GM20000 (cell line): Measurements from ENCODE around the gene FAM186B.

Source experiments
- DNase-seq: peaks from one replicate; pipeline ENCODE4 v3.0.0; 2012; ENCODE audit warnings: low spot score
- TF ChIP-seq, protein P1 (sequence below): IDR thresholded peaks from 2 replicates; pipeline ENCODE4 v1.5.1; 2012; ENCODE audit warnings: mild to moderate bottlenecking, control low read depth; ENCODE audit errors: extremely low read depth, missing control alignments

FAM186B gene

DNA sequence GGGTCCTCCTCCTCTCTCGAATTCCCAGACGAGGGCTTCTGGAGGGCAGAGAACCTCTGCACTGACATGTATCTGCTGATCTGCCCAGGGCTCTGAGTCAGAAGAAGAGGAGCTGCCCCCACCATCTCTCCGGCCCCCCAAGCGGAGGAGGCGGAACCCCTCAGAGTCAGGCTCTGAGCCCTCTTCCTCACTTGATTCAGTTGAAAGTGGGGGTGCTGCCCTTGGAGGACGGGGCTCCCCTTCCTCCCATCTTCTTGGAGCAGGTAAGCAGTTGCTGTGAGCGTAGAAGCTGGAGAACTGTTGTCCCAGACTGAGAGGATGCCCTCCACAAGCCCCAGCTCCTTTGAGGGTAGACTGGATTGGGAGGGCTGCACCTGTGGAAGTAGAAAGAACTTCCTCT lies 37.7 kb upstream of the FAM186B start:
- TF ChIP-seq, protein P1, sequence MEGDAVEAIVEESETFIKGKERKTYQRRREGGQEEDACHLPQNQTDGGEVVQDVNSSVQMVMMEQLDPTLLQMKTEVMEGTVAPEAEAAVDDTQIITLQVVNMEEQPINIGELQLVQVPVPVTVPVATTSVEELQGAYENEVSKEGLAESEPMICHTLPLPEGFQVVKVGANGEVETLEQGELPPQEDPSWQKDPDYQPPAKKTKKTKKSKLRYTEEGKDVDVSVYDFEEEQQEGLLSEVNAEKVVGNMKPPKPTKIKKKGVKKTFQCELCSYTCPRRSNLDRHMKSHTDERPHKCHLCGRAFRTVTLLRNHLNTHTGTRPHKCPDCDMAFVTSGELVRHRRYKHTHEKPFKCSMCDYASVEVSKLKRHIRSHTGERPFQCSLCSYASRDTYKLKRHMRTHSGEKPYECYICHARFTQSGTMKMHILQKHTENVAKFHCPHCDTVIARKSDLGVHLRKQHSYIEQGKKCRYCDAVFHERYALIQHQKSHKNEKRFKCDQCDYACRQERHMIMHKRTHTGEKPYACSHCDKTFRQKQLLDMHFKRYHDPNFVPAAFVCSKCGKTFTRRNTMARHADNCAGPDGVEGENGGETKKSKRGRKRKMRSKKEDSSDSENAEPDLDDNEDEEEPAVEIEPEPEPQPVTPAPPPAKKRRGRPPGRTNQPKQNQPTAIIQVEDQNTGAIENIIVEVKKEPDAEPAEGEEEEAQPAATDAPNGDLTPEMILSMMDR = no peak
- DNase-seq = no peak

GRCh38 chr12:49642370-49642802 lies 36.9 kb upstream of the FAM186B start:
- no peak for DNase-seq
- TF ChIP-seq, protein P1 = no peak

DNA sequence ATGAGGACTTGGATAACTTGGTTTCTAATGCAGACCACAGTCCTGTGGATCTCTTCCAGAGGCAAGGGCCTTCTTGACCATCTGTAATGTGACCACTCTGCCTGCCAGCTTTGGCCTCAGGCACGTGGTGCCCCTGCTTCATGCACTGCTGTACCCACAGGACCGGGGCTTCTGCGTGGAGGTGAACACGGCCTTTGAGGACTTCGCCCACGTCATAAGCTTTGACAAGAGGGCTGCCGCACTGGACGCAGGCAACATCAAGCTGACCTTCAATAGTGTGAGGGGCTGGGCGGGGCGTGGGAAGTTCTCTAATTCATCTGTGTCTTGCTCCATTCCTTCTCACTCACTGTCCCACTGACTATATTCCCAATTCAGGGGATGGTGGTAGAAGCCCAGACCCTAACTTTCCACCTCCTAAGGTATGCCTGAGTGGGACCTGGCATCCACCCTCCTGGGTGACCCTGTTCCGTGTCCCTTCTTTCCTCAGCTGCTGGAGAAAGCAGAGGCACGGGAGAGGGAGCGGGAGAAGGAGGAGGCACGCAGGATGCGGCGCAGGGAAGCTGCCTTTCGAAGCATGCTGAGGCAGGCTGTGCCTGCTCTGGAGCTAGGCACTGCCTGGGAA lies 36.4 kb upstream of the FAM186B start:
- DNase-seq = no peak

DNA sequence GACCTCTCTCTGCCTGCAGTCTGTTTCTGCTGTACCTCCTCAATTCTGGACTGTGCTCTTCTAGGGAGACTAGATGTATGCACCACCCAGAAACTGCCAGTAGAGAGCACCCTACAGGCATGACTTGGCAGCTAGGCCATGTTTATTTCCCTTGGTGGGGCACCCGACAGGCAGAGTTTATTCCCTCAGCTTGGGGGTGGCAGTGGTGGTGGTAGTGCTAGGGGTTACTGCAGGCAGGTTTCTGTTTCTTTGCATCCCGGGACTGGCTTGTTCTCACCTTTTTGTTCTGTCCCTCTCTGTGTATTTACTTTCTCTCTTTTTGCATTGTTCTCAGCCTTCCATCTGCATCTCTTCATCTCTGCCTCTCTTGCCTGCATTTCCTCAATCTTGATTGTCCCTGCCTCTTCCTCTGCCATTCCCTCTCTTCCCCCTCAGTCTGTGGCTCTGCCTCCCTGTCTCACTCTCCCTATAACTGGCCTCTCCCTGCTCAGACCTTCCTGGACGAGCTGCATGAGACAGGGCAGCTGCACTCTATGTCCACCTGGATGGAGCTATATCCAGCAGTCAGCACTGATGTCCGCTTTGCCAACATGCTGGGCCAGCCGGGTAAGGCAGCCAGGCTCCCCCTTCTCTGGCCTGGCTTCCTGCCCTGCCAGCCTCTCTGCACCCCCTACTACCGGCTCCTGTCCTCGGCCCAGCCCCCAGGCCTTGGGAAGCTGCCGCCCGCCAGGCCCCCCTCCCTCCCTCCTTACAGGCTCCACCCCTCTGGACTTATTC lies 31.7 kb upstream of the FAM186B start:
- TF ChIP-seq, protein P1 = peak; percentile 54
- DNase-seq = peak; percentile 81

More for the DNA sequence above, 36.4 kb upstream of the FAM186B start:
- TF ChIP-seq, protein P1 = no peak

- DNase-seq = no peak
- TF ChIP-seq, protein P1 = no peak
Observed at GRCh38 chr12:49636574-49636973, 31.1 kb upstream of the FAM186B start.

- TF ChIP-seq, protein P1 = no peak
- DNase-seq = no peak
Observed at GRCh38 chr12:49635656-49636055, 30.2 kb upstream of the FAM186B start.

DNA sequence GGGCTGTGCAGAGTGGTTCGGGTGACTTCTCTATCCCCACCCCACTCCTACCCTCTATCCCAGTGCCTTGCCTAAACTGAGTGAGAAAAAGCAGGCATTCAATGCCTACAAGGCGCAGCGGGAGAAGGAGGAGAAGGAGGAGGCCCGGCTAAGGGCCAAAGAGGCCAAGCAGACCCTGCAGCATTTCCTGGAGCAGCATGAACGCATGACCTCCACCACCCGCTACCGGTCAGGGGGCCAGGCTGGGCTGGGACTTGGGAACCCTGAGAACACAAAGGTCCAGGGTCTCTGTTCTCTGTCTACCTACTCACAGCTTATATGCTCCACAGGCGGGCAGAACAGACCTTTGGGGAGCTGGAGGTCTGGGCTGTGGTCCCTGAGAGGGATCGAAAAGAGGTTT lies 29.6 kb upstream of the FAM186B start:
- TF ChIP-seq, protein P1 = no peak
- no peak for DNase-seq
